Gastrocnemius medialis (tissue), 4 donors: Measurements from ENCODE around the gene HACD3.

Source experiments
- CTCF ChIP-seq, 5 experiments: fragments of 450-650 bp in 3 of 5; fragments of 200-600 bp in 2 of 5; sonication (generic) in 2 of 5; IDR thresholded peaks in 4 of 5; conservative IDR thresholded peaks in 1 of 5; 1 replicate in 4 of 5; 2 replicates in 1 of 5; pipeline ENCODE4 v1.5.1; 2016 to 2019; ENCODE audit warnings: antibody characterized with exemption in 5 of 5, mild to moderate bottlenecking in 3 of 5, moderate library complexity in 3 of 5
- POLR2A ChIP-seq, 2 donors: fragments of 450-650 bp; IDR thresholded peaks; one replicate each; pipeline ENCODE4 v1.6.1; 2017; ENCODE audit warnings: antibody characterized with exemption in 2 of 2, mild to moderate bottlenecking in 2 of 2, moderate library complexity in 2 of 2

GRCh38 chr15:65532738-65533051 lies 2.4 kb downstream of the HACD3 start:
- TF ChIP-seq CTCF (IDR thresholded peaks at IDR 0.05 in 4 of 5, conservative IDR thresholded peaks at IDR 0.05 in 1 of 5): no peak
- no peak for TF ChIP-seq POLR2A (IDR thresholded peaks at IDR 0.05)
